Measurements from ENCODE around the gene TBXAS1. TPM values are rescaled to one million over a fixed set of nuclear protein-coding genes. Genes with fewer than 3 reads are reported as not detected.
A peak's percentile ranks its signal among the peaks of the same experiment; 100 is the strongest.

TBXAS1 gene
- total and polyA plus RNA-seq, 5 donors from 2014 or later, result 5.2 to 21.2 (median 11.3) TPM

DNA sequence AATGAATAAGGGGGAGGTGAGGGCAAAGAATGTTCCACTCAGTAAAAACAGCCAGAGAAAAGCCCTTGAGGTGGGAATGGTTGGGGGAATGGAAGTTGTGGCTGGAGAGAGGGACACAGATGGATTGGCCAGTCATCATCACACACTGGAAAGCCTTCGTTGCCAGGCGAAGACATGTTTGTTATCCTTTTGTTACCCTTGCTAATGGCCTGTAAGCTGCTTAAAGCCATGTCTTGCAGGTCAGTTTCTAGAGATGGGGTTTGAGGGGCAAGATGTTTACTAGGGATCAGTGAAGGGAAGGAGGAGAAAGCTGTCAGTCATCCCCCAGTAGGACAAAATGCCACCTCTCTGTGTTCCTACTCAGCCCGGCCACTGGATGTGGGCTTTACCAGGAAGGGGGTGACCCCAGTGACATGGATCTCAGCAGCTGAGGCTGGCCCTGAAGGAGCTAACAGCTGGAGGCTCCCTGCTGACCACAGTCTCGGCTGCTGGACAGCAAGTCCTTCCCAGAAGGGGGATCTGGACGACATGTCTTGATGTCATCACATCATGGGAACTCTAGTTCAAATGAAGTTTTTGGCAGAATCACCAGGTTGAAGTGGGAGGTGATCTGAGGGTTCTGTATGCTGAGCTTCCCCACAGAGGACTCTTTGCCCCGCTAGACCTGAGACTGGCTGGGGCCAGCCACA lies 66.2 kb downstream of the TBXAS1 start:
- Histone ChIP-seq H3K9me3 (ENCODE audit: control insufficient read depth in 2 of 2, low read length in 2 of 2) (no peaks in the 10 kb centered on the region), H3K27me3 (ENCODE audit: control insufficient read depth, insufficient read depth, low read length) (peaks cover 4% of the 10 kb centered on the region), H3K36me3 (ENCODE audit: control insufficient read depth, insufficient read depth, low read length) (no peaks in the 10 kb centered on the region), H3K4me1 (ENCODE audit: control insufficient read depth, insufficient read depth, low read length, poor library complexity, severe bottlenecking) (no peaks in the 10 kb centered on the region), H3K27ac (ENCODE audit: insufficient read depth, low read length, poor library complexity, severe bottlenecking) (no peak overlapping the region), H3K4me3 (ENCODE audit: low read depth, low read length) (no peak overlapping the region)
- peaks cover 0 to 2% (median 0%) of the 10 kb centered on the region in 4 donors for H3K4me1 Mint-ChIP-seq
- ATAC-seq (ENCODE audit: low read depth in 2 of 2) (no peak), DNase-seq (no peak)
- H3K27me3 Mint-ChIP-seq, result peaks cover 8% of the 10 kb centered on the region
- no peaks in the 10 kb centered on the region for H3K9me3 Mint-ChIP-seq
- peak overlapping the region in 1 of 3 donors; percentile 15 for H3K27ac Mint-ChIP-seq
- no peak overlapping the region for H3K4me3 Mint-ChIP-seq
- no peaks in the 10 kb centered on the region for H3K36me3 Mint-ChIP-seq

DNA sequence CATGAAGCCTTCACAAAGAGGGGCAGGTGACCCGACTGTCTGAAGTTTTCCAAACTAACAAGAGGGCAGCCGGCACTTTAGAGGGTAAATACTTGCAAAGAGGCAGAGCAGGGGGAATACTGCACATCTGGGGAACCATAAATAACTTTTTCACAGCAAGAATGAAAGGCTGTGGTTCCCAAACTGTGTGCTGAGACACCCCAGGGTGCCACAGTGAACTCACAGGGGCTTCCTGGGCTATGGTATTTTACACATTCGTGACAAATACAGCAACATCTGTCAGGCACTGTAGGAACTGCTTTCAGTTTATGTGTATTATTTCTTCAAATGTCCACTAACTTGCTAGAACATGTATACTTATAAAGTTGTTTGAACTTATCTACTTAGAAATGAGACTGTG lies 67.2 kb downstream of the TBXAS1 start:
- Histone ChIP-seq H3K4me3 (ENCODE audit: low read depth, low read length) (no peak overlapping the region), H3K36me3 (ENCODE audit: control insufficient read depth, insufficient read depth, low read length) (no peaks in the 10 kb centered on the region), H3K27me3 (ENCODE audit: control insufficient read depth, insufficient read depth, low read length) (peaks cover 4% of the 10 kb centered on the region), H3K4me1 (ENCODE audit: control insufficient read depth, insufficient read depth, low read length, poor library complexity, severe bottlenecking) (no peaks in the 10 kb centered on the region), H3K9me3 (ENCODE audit: control insufficient read depth in 2 of 2, low read length in 2 of 2) (no peaks in the 10 kb centered on the region), H3K27ac (ENCODE audit: insufficient read depth, low read length, poor library complexity, severe bottlenecking) (no peak overlapping the region)
- DNase-seq, result no peak
- no peak overlapping the region for H3K4me3 Mint-ChIP-seq
- ATAC-seq (ENCODE audit: low read depth in 2 of 2), result no peak
- H3K4me1 Mint-ChIP-seq, result peaks cover 0 to 2% (median 0%) of the 10 kb centered on the region in 4 donors
- no peaks in the 10 kb centered on the region for H3K9me3 Mint-ChIP-seq
- peaks cover 8% of the 10 kb centered on the region for H3K27me3 Mint-ChIP-seq
- H3K36me3 Mint-ChIP-seq, result no peaks in the 10 kb centered on the region
- no peak overlapping the region for H3K27ac Mint-ChIP-seq

DNA sequence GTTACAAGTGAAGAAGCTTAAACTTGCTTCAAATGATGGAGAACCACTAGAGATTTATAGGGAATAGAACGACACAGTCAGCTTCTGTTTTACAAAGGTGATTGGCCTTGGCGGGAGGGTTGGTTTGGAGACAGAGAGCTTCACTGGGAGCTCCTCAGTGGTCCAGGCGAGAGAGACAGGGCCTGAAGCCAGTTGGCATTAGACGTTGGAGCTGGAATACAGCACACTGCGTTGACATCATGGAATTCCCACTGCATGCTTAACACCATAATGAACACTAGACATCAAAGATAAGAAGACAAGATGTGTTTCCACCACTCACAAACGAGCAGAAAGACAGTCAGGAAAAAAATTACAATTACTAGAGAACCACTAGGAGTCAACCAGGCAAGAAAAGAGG lies 67.8 kb downstream of the TBXAS1 start:
- ATAC-seq (ENCODE audit: low read depth in 2 of 2), result no peak
- Histone ChIP-seq H3K4me3 (ENCODE audit: low read depth, low read length) (no peak overlapping the region), H3K27me3 (ENCODE audit: control insufficient read depth, insufficient read depth, low read length) (peaks cover 4% of the 10 kb centered on the region), H3K4me1 (ENCODE audit: control insufficient read depth, insufficient read depth, low read length, poor library complexity, severe bottlenecking) (no peaks in the 10 kb centered on the region), H3K9me3 (ENCODE audit: control insufficient read depth in 2 of 2, low read length in 2 of 2) (no peaks in the 10 kb centered on the region), H3K36me3 (ENCODE audit: control insufficient read depth, insufficient read depth, low read length) (no peaks in the 10 kb centered on the region), H3K27ac (ENCODE audit: insufficient read depth, low read length, poor library complexity, severe bottlenecking) (no peak overlapping the region)
- Mint-ChIP-seq H3K27me3 (peaks cover 8% of the 10 kb centered on the region), H3K36me3 (no peaks in the 10 kb centered on the region), H3K9me3 (peaks cover 0 to under 1% (median 0%) of the 10 kb centered on the region in 7 donors), H3K4me1 (peaks cover 0 to 2% (median 0%) of the 10 kb centered on the region in 4 donors), H3K27ac (no peak overlapping the region), H3K4me3 (no peak overlapping the region)
- DNase-seq, result no peak

GRCh38 chr7:139897422-139898090 lies 68.5 kb downstream of the TBXAS1 start:
- Mint-ChIP-seq H3K9me3 (peaks cover 0 to 7% (median 0%) of the 10 kb centered on the region in 7 donors), H3K27me3 (peaks cover 8% of the 10 kb centered on the region), H3K27ac (no peak overlapping the region), H3K36me3 (no peaks in the 10 kb centered on the region), H3K4me1 (peaks cover 0 to 2% (median 0%) of the 10 kb centered on the region in 4 donors), H3K4me3 (no peak overlapping the region)
- Histone ChIP-seq H3K27ac (ENCODE audit: insufficient read depth, low read length, poor library complexity, severe bottlenecking) (no peak overlapping the region), H3K4me1 (ENCODE audit: control insufficient read depth, insufficient read depth, low read length, poor library complexity, severe bottlenecking) (no peaks in the 10 kb centered on the region), H3K36me3 (ENCODE audit: control insufficient read depth, insufficient read depth, low read length) (no peaks in the 10 kb centered on the region), H3K4me3 (ENCODE audit: low read depth, low read length) (no peak overlapping the region), H3K27me3 (ENCODE audit: control insufficient read depth, insufficient read depth, low read length) (peaks cover 4% of the 10 kb centered on the region), H3K9me3 (ENCODE audit: control insufficient read depth in 2 of 2, low read length in 2 of 2) (no peaks in the 10 kb centered on the region)
- no peak for DNase-seq
- ATAC-seq (ENCODE audit: low read depth in 2 of 2), result no peak

DNA sequence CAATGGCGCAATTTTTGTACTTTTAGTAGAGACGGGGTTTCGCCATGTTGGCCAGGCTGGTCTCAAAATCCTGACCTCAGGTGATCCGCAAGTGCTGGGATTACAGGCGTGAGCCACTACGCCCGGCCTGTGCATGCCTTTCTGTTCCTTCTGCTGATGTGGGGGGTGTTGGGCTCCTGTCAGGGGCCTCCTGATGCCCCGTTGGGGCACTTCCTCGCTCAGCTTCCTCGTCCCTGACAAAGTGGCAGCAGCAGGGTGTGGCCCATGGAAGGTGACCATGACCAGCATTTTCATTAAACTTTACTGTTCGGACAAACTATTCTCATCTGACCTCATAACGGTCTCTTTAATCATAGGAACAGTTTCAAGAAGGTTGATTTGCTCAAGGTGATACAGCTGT lies 69.4 kb downstream of the TBXAS1 start:
- no peak overlapping the region for H3K4me3 Mint-ChIP-seq
- peaks cover 8% of the 10 kb centered on the region for H3K27me3 Mint-ChIP-seq
- Histone ChIP-seq H3K9me3 (ENCODE audit: control insufficient read depth in 2 of 2, low read length in 2 of 2) (no peaks in the 10 kb centered on the region), H3K4me3 (ENCODE audit: low read depth, low read length) (no peak overlapping the region), H3K36me3 (ENCODE audit: control insufficient read depth, insufficient read depth, low read length) (no peaks in the 10 kb centered on the region), H3K27ac (ENCODE audit: insufficient read depth, low read length, poor library complexity, severe bottlenecking) (no peak overlapping the region), H3K4me1 (ENCODE audit: control insufficient read depth, insufficient read depth, low read length, poor library complexity, severe bottlenecking) (no peaks in the 10 kb centered on the region), H3K27me3 (ENCODE audit: control insufficient read depth, insufficient read depth, low read length) (peaks cover 4% of the 10 kb centered on the region)
- no peak overlapping the region for H3K27ac Mint-ChIP-seq
- H3K36me3 Mint-ChIP-seq, result no peaks in the 10 kb centered on the region
- peaks cover 0 to 2% (median 0%) of the 10 kb centered on the region in 4 donors for H3K4me1 Mint-ChIP-seq
- no peak for ATAC-seq (ENCODE audit: low read depth in 2 of 2)
- peaks cover 0 to 16% (median 1%) of the 10 kb centered on the region in 7 donors for H3K9me3 Mint-ChIP-seq
- no peak for DNase-seq

DNA sequence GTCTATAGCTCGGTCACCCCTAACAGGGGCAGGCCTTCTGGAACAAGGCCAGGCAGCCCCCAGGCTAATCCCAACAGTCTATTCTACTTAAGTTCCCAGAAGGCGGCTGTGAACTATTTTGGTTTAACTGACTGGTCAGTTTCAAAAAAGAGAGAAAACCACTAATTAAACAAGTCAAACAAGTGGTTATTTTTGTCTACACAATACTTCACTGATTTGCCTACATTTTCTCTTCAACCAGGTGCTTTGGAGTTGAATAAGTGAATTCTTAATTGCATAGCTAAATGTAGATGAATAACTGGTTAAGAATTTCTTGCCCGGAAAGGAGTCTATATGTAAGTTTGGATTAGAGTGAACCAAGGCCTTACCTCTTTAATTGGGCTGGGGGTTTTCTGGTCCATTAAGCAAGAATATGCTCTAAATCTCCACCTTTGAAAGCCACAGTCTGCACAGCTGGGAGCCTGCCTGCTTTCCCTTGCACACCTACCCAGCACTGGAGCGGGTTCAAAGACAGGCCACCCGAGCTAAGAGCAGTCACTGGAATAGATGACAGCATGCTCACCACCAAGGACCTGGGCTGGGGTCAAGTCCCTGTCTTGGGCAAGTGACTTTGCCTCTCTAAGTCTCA lies 70.4 kb downstream of the TBXAS1 start:
- Histone ChIP-seq H3K4me3 (ENCODE audit: low read depth, low read length) (no peak overlapping the region), H3K27ac (ENCODE audit: insufficient read depth, low read length, poor library complexity, severe bottlenecking) (no peak overlapping the region), H3K4me1 (ENCODE audit: control insufficient read depth, insufficient read depth, low read length, poor library complexity, severe bottlenecking) (no peaks in the 10 kb centered on the region), H3K27me3 (ENCODE audit: control insufficient read depth, insufficient read depth, low read length) (peaks cover 3% of the 10 kb centered on the region), H3K36me3 (ENCODE audit: control insufficient read depth, insufficient read depth, low read length) (no peaks in the 10 kb centered on the region), H3K9me3 (ENCODE audit: control insufficient read depth in 2 of 2, low read length in 2 of 2) (no peaks in the 10 kb centered on the region)
- Mint-ChIP-seq H3K4me1 (peaks cover 0 to 2% (median 0%) of the 10 kb centered on the region in 4 donors), H3K4me3 (no peak overlapping the region), H3K9me3 (peaks cover 0 to 20% (median 3%) of the 10 kb centered on the region in 7 donors), H3K27me3 (peaks cover 17% of the 10 kb centered on the region), H3K27ac (no peak overlapping the region), H3K36me3 (no peaks in the 10 kb centered on the region)
- ATAC-seq (ENCODE audit: low read depth in 2 of 2), result no peak
- DNase-seq, result no peak

DNA sequence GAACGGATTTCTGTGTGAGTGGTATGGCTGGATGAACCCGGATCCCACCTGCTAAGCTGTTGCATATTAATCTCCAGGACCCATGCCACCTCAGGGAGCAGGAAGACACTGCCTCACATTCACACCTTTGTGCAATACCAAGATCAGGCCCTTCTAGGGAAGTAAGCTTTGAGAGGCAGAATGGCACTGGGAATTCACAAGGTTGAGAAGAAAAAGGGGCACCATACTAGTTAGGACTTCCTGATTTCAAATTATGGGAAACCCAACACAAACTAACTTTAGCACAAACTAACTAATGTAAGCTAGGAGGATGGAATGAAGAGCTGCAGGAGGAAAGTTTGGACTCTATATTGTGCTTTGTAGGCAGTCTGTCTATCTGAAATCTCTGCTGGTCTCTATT lies 71.3 kb downstream of the TBXAS1 start:
- H3K27me3 ChIP-seq (ENCODE audit: control insufficient read depth, insufficient read depth, low read length), result peaks cover 2% of the 10 kb centered on the region
- DNase-seq (no peak), ATAC-seq (ENCODE audit: low read depth in 2 of 2) (no peak)
- Mint-ChIP-seq H3K27me3 (peaks cover 14% of the 10 kb centered on the region), H3K4me3 (no peak overlapping the region), H3K9me3 (peaks cover 0 to 25% (median 3%) of the 10 kb centered on the region in 7 donors), H3K27ac (no peak overlapping the region), H3K4me1 (no peaks in the 10 kb centered on the region), H3K36me3 (no peaks in the 10 kb centered on the region)
- H3K27ac ChIP-seq (ENCODE audit: insufficient read depth, low read length, poor library complexity, severe bottlenecking), result no peak overlapping the region
- H3K4me3 ChIP-seq (ENCODE audit: low read depth, low read length), result no peak overlapping the region
- no peaks in the 10 kb centered on the region for H3K36me3 ChIP-seq (ENCODE audit: control insufficient read depth, insufficient read depth, low read length)
- no peaks in the 10 kb centered on the region for H3K4me1 ChIP-seq (ENCODE audit: control insufficient read depth, insufficient read depth, low read length, poor library complexity, severe bottlenecking)
- H3K9me3 ChIP-seq (ENCODE audit: control insufficient read depth in 2 of 2, low read length in 2 of 2), result no peaks in the 10 kb centered on the region
